A673 (cell line): Measurements from ENCODE around the gene LHFPL6.

Experiments used
- CTCF ChIP-seq: fragments of 300-800, 200-600 bp; sonication (generic); conservative IDR thresholded peaks from 2 replicates; pipeline ENCODE4 v1.5.1; 2017; ENCODE audit warnings: low read depth, mild to moderate bottlenecking, antibody characterized with exemption, low read length, moderate library complexity, mixed read lengths
- EZH2 ChIP-seq: fragments of 200-600 bp; sonication (generic); IDR thresholded peaks from 2 replicates; pipeline ENCODE4 v1.6.1; 2017; ENCODE audit warnings: borderline replicate concordance, low read depth, mild to moderate bottlenecking, mixed read lengths, antibody characterized with exemption, low read length; ENCODE audit not compliant: poor library complexity, severe bottlenecking

DNA sequence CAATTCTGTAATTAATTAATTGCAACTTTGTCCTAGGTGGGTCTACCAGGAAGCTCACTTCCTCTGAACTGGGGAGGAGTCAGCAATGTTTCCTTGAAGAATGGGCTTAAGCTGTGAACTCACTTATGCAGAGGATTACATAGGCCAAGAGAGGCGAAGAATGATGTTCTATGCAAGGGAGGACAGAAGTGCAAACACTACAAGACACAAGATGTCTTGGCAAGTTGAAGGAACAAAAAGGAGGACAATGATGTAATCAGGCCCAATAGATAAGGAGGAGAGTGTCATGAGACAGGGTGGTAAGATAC, 275.9 kb downstream of the LHFPL6 start:
- TF ChIP-seq CTCF (no peak), EZH2 (no peak)
